Cardiac muscle cell (in vitro differentiated cells and primary cell): Measurements from ENCODE around the gene MPZL3. TPM values are rescaled to one million over a fixed set of nuclear protein-coding genes. Genes with fewer than 3 reads are reported as not detected.
A peak's percentile ranks its signal among the peaks of the same experiment; 100 is the strongest.

Experiments used
- DNase-seq, 2 donors: peaks; one replicate each; pipeline versions ENCODE4 v3.0.0 to v3.0.0-alpha.2; 2010 to 2017; ENCODE audit warnings: low read depth in 1 of 2, low spot score in 1 of 2
- H3K27ac ChIP-seq: fragments of 200-600 bp; sonication (generic); 2 replicates; pipeline ENCODE4 v1.5.1; 2016
- H3K27me3 ChIP-seq: fragments of 200-600 bp; sonication (generic); 2 replicates; pipeline ENCODE4 v1.6.0; 2016; ENCODE audit warnings: control low read depth
- H3K36me3 ChIP-seq: fragments of 200-600 bp; sonication (generic); 2 replicates; pipeline ENCODE4 v1.5.1; 2016; ENCODE audit warnings: control low read depth
- H3K4me1 ChIP-seq: fragments of 200-600 bp; sonication (generic); 2 replicates; pipeline ENCODE4 v1.8.1; 2017; ENCODE audit warnings: low read depth, mild to moderate bottlenecking, mixed run types
- H3K4me3 ChIP-seq: fragments of 200-600 bp; sonication (generic); 2 replicates; pipeline ENCODE4 v1.5.1; 2016; ENCODE audit warnings: mild to moderate bottlenecking
- H3K9me3 ChIP-seq: fragments of 200-600 bp; sonication (generic); 2 replicates; pipeline ENCODE4 v1.5.1; 2017; ENCODE audit warnings: low read depth, mild to moderate bottlenecking, control low read depth
- CTCF ChIP-seq: IDR thresholded peaks from 2 replicates; pipeline ENCODE4 v1.5.1; 2012; ENCODE audit warnings: low read depth, mild to moderate bottlenecking, low read length
- polyA plus RNA-seq: library from polyadenylated mRNA; unstranded; fragments of >200 nt; fragmentation: Nextera tagmentation; extraction: Ambion mirVana; gene quantifications from 2 replicates; pipeline ENCODE4 v1.2.1, GENCODE V29; 2016
- total RNA-seq: library from RNA; depleted of rRNA; stranded (reverse); fragments of >200 nt; gene quantifications from 2 replicates; pipeline ENCODE4 v1.2.3, GENCODE V29; 2016

The MPZL3 gene
- total and polyA plus RNA-seq, 2 experiments from 2014 or later, result 0.07 to 0.12 TPM

- DNase-seq, result peak in 1 of 2 donors; percentile 13
- no peaks in the 10 kb centered on the region for H3K4me1 ChIP-seq
- H3K4me3 ChIP-seq, result no peak overlapping the region
- peaks cover 49% of the 10 kb centered on the region for H3K27me3 ChIP-seq
- TF ChIP-seq CTCF, result no peak
- H3K27ac ChIP-seq, result no peak overlapping the region
- no peaks in the 10 kb centered on the region for H3K9me3 ChIP-seq
- H3K36me3 ChIP-seq, result no peaks in the 10 kb centered on the region
Observed at GRCh38 chr11:118291477-118292135, 39.4 kb upstream of the MPZL3 start.

DNA sequence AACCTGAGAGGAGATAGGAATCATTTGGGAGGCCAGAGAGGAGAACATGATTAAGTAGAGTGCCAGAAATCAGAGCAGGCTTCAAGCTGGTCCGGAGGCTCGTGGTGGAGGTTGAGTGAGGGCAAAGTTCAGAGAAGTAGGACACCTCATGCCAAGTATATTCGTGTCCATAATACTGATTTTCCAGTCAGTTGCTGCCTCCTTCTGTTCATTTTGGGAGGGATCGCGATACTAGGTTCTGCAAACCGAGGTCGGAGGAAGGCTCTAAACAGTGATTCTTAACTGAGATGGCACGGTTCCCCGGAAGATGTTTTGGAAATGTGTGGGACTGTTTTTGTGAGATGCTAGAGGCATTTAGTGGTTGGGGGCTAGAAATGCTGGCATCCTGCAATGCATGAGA is 38.8 kb upstream of the MPZL3 start:
- Histone ChIP-seq H3K27me3 (peaks cover 53% of the 10 kb centered on the region), H3K27ac (no peak overlapping the region), H3K4me3 (no peak overlapping the region), H3K4me1 (no peaks in the 10 kb centered on the region), H3K36me3 (no peaks in the 10 kb centered on the region), H3K9me3 (no peaks in the 10 kb centered on the region)
- peak; percentile 28 for TF ChIP-seq CTCF
- peak; percentile 19 to 31 for DNase-seq

DNA sequence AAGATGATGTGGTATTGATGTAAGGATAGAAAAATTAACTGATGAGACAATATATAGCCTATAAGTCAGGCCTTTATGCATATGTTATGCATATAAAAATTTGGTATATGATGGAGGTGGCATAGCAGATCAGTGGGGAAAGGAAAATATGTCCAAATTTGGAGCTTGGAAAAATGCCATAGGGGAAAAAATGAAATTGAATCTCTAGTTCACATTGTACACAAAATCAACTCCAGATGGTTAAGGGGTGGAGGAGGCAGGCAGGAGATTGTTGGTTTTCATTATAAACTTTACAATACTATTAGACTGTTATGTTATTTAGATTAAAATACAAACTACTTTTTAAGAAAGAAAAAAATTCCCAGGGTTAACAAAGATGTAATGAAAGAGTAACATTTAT is 37.2 kb upstream of the MPZL3 start:
- TF ChIP-seq CTCF, result no peak
- Histone ChIP-seq H3K9me3 (no peaks in the 10 kb centered on the region), H3K27ac (no peak overlapping the region), H3K36me3 (no peaks in the 10 kb centered on the region), H3K27me3 (peaks cover 50% of the 10 kb centered on the region), H3K4me1 (no peaks in the 10 kb centered on the region), H3K4me3 (no peak overlapping the region)
- DNase-seq, result no peak

- Histone ChIP-seq H3K36me3 (no peaks in the 10 kb centered on the region), H3K4me1 (no peaks in the 10 kb centered on the region)
- DNase-seq, result peak in 1 of 2 donors; percentile 18
Observed at GRCh38 chr11:118287006-118287405, 34.8 kb upstream of the MPZL3 start.

GRCh38 chr11:118286545-118286944 is 34.4 kb upstream of the MPZL3 start:
- H3K27ac ChIP-seq, result no peak overlapping the region
- no peak for TF ChIP-seq CTCF
- peaks cover 29% of the 10 kb centered on the region for H3K27me3 ChIP-seq

More at GRCh38 chr11:118287006-118287405, 34.8 kb upstream of the MPZL3 start:
- Histone ChIP-seq H3K4me3 (no peak overlapping the region), H3K27me3 (peaks cover 34% of the 10 kb centered on the region), H3K9me3 (no peaks in the 10 kb centered on the region), H3K27ac (no peak overlapping the region)
- no peak for TF ChIP-seq CTCF

More at GRCh38 chr11:118286545-118286944, 34.4 kb upstream of the MPZL3 start:
- H3K4me1 ChIP-seq, result no peaks in the 10 kb centered on the region
- DNase-seq, result no peak
- no peaks in the 10 kb centered on the region for H3K36me3 ChIP-seq
- no peaks in the 10 kb centered on the region for H3K9me3 ChIP-seq
- H3K4me3 ChIP-seq, result no peak overlapping the region
